Right lobe of liver (tissue), 6 donors: ENCODE results near the gene TOR3A. TPM values are rescaled to one million over a fixed set of nuclear protein-coding genes. Genes with fewer than 3 reads are reported as not detected.

Source experiments
- ATAC-seq, 4 donors: fragments of 200-7000 bp; cut with Tn5 transposase; one replicate each; pipeline ENCODE4 v1.9.1; 2020; ENCODE audit warnings: mild to moderate bottlenecking in 4 of 4, moderate library complexity in 4 of 4
- DNase-seq, 3 donors: peaks; one replicate each; pipeline ENCODE4 v3.0.0-alpha.2; 2020
- H3K27ac ChIP-seq, 3 donors: fragments of 200-600 bp; one replicate each; pipeline ENCODE4 v1.8.0; 2022
- H3K27me3 ChIP-seq, 2 donors: fragments of 200-600 bp; one replicate each; pipeline ENCODE4 v1.8.0; 2022
- H3K36me3 ChIP-seq, 4 donors: fragments of 200-600 bp; sonication (generic) in 1 of 4; one replicate each; pipeline versions ENCODE4 v1.5.1 to v1.8.0; 2017 to 2022; ENCODE audit warnings: control low read depth in 1 of 4
- H3K4me1 ChIP-seq, 4 donors: fragments of 200-600 bp; sonication (generic) in 1 of 4; one replicate each; pipeline versions ENCODE4 v1.5.1 to v1.8.0; 2017 to 2022; ENCODE audit warnings: control low read depth in 1 of 4
- H3K4me3 ChIP-seq, 3 donors: fragments of 200-600 bp; one replicate each; pipeline ENCODE4 v1.8.0; 2022
- H3K9me3 ChIP-seq, 4 donors: fragments of 200-600 bp; sonication (generic) in 1 of 4; one replicate each; pipeline versions ENCODE4 v1.5.1 to v1.8.0; 2017 to 2022; ENCODE audit warnings: control low read depth in 1 of 4
- CTCF ChIP-seq, 4 donors: fragments of 200-600 bp in 3 of 4; fragments of 450-650 bp in 1 of 4; IDR thresholded peaks; one replicate each; pipeline versions ENCODE4 v1.5.1 to v1.8.0; 2016 to 2022; ENCODE audit warnings: antibody characterized with exemption in 4 of 4, mild to moderate bottlenecking in 2 of 4
- POLR2A ChIP-seq: fragments of 450-650 bp; IDR thresholded peaks from one replicate; pipeline ENCODE4 v1.6.1; 2017; ENCODE audit warnings: antibody characterized with exemption, mild to moderate bottlenecking
- WGBS: methylation state at CpG from one replicate; pipeline ENCODE4 v1.1.6; 2018; ENCODE audit warnings: low coverage, low lambda C conversion rate; ENCODE audit not compliant: insufficient coverage; ENCODE audit errors: missing lambda C conversion rate; 5-methylcytosine and 5-hydroxymethylcytosine counted together
- intact Hi-C, 2 donors: fragments of 100-400 bp; cut with DNase I; formaldehyde crosslinking; loops; one replicate each; pipeline versions ENCODE4 v1.11.2 to v1.14.1; 2022
- total RNA-seq, 6 experiments: library from RNA; depleted of rRNA in 2 of 6; stranded (reverse); fragments of >200 nt in 2 of 6; fragmentation: NEBNext Ultra II Directional in 3 of 6; extraction: Animal tissue kit (Norgen Biotek cat#: 25700) in 3 of 6; gene quantifications; one replicate each; pipeline versions ENCODE4 v1.1.0 to v1.2.4, GENCODE V29; 2016 to 2023
- donor health status: DM: no; HTN: yes; CAD: no.
- donor health status: DM: no; HTN: no; CAD: no.
- donor health status: DM: no; HTN: no; CAD: no.
- donor health status: DM: no; HTN: yes; CAD: no.
- donor health status: DM: no; HTN: yes; CAD: no.

The TOR3A gene
- total RNA-seq, 6 experiments from 2014 or later = 4.7 to 52.8 (median 13.1) TPM

- TF ChIP-seq POLR2A (no peak), CTCF (IDR thresholded peaks at IDR 0.05) (no peak)
- no peaks in the 10 kb centered on the region for H3K9me3 ChIP-seq
- peaks cover 0 to 26% (median 12%) of the 10 kb centered on the region in 4 donors for H3K4me1 ChIP-seq
- peaks cover 0 to 2% (median 0%) of the 10 kb centered on the region in 4 donors for H3K36me3 ChIP-seq
- no peak overlapping the region for H3K27ac ChIP-seq
- no peak for ATAC-seq
- WGBS = 100% methylated on average over 1 of the region's 4 CpGs
- intact Hi-C loops = no loop called here
- no peaks in the 10 kb centered on the region for H3K27me3 ChIP-seq
- H3K4me3 ChIP-seq = no peak overlapping the region
- DNase-seq = no peak
Measured at GRCh38 chr1:179099891-179100290, 18.0 kb downstream of the TOR3A start.

GRCh38 chr1:179101566-179101965 is 19.7 kb downstream of the TOR3A start:
- no peak for DNase-seq
- H3K4me1 ChIP-seq = peaks cover 0 to 22% (median 10%) of the 10 kb centered on the region in 4 donors
- peaks cover 0 to 2% (median 0%) of the 10 kb centered on the region in 4 donors for H3K36me3 ChIP-seq
- H3K9me3 ChIP-seq = no peaks in the 10 kb centered on the region
- no peak overlapping the region for H3K27ac ChIP-seq
- no peak for ATAC-seq
- no peaks in the 10 kb centered on the region for H3K27me3 ChIP-seq
- no peak overlapping the region for H3K4me3 ChIP-seq
- WGBS = 93% methylated on average over 4 of the region's 4 CpGs
- intact Hi-C loops = no loop called here
- no peak for TF ChIP-seq CTCF (IDR thresholded peaks at IDR 0.05)
- no peak for TF ChIP-seq POLR2A

GRCh38 chr1:179103999-179104398 is 22.1 kb downstream of the TOR3A start:
- H3K4me3 ChIP-seq = no peak overlapping the region
- H3K36me3 ChIP-seq = peaks cover 0 to 10% (median under 1%) of the 10 kb centered on the region in 4 donors
- 80% methylated on average over 1 of the region's 1 CpG for WGBS
- TF ChIP-seq CTCF (IDR thresholded peaks at IDR 0.05) = no peak
- TF ChIP-seq POLR2A = no peak
- no peak for DNase-seq
- H3K27me3 ChIP-seq = no peaks in the 10 kb centered on the region
- intact Hi-C loops = no loop called here
- peaks cover 0 to 31% (median 11%) of the 10 kb centered on the region in 4 donors for H3K4me1 ChIP-seq
- H3K9me3 ChIP-seq = no peaks in the 10 kb centered on the region
- H3K27ac ChIP-seq = peak overlapping the region in 1 of 3 donors; percentile 35
- ATAC-seq = no peak

GRCh38 chr1:179104611-179105250 is 22.9 kb downstream of the TOR3A start:
- DNase-seq = peak in 1 of 3 donors; percentile 68

GRCh38 chr1:179105393-179105792 is 23.5 kb downstream of the TOR3A start:
- ATAC-seq (peak; percentile 32 to 57 (median 37)), DNase-seq (no peak)
- TF ChIP-seq CTCF (IDR thresholded peaks at IDR 0.05) = peak; percentile 5 to 30 (median 22)
- no peak for TF ChIP-seq POLR2A
- peaks cover 0 to 34% (median 13%) of the 10 kb centered on the region in 4 donors for H3K4me1 ChIP-seq
- H3K4me3 ChIP-seq = no peak overlapping the region
- H3K36me3 ChIP-seq = peaks cover 0 to 19% (median 3%) of the 10 kb centered on the region in 4 donors
- H3K27ac ChIP-seq = peak overlapping the region in 1 of 3 donors; percentile 35
- H3K27me3 ChIP-seq = no peaks in the 10 kb centered on the region
- no peaks in the 10 kb centered on the region for H3K9me3 ChIP-seq
- intact Hi-C loops = no loop called here
- WGBS = 73% methylated on average over 5 of the region's 7 CpGs

More at GRCh38 chr1:179104611-179105250, 22.9 kb downstream of the TOR3A start:
- intact Hi-C loops = no loop called here
- H3K9me3 ChIP-seq = no peaks in the 10 kb centered on the region
- 26% methylated on average over 3 of the region's 3 CpGs for WGBS
- H3K27me3 ChIP-seq = no peaks in the 10 kb centered on the region
- peak; percentile 81 to 91 (median 86) for ATAC-seq
- H3K4me3 ChIP-seq = no peak overlapping the region
- H3K36me3 ChIP-seq = peaks cover 0 to 14% (median 2%) of the 10 kb centered on the region in 4 donors
- TF ChIP-seq POLR2A = no peak
- peak overlapping the region in 1 of 3 donors; percentile 35 for H3K27ac ChIP-seq
- peaks cover 0 to 34% (median 13%) of the 10 kb centered on the region in 4 donors for H3K4me1 ChIP-seq
